ENCODE results near the gene ACACB.

ACACB gene

DNA sequence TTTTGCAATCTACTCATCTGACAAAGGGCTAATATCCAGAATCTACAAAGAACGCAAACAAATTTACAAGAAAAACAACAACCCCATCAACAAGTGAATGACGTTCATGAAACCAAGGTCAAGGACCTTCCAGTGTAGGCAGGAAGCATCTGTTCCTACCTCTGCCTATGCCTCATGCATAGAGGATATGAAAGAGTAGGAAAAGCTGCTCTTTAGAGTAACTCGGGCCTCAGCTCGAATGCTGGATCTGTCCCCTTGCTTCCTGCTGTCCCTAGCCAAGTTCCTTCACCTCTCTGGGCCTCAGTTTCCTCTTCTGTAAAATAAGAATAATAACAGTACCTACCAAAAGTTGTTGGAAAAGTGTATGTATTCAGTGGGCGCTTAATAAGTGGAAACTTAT, 127.7 kb downstream of the ACACB start:
- Histone ChIP-seq H3K4me1 (ENCODE audit: control insufficient read depth in 1 of 2, insufficient read depth in 1 of 2, low read depth in 1 of 2, low read length in 1 of 2) (peaks cover 10 to 15% of the 10 kb centered on the region in 2 experiments), H3K36me3 (peaks cover 37% of the 10 kb centered on the region), H3K27me3 (no peaks in the 10 kb centered on the region), H3K27ac (no peak overlapping the region), H3K9me3 (no peaks in the 10 kb centered on the region), H3K4me3 (ENCODE audit: low read depth in 1 of 2, low read length in 1 of 2) (no peak overlapping the region)
- TF ChIP-seq, protein P1, sequence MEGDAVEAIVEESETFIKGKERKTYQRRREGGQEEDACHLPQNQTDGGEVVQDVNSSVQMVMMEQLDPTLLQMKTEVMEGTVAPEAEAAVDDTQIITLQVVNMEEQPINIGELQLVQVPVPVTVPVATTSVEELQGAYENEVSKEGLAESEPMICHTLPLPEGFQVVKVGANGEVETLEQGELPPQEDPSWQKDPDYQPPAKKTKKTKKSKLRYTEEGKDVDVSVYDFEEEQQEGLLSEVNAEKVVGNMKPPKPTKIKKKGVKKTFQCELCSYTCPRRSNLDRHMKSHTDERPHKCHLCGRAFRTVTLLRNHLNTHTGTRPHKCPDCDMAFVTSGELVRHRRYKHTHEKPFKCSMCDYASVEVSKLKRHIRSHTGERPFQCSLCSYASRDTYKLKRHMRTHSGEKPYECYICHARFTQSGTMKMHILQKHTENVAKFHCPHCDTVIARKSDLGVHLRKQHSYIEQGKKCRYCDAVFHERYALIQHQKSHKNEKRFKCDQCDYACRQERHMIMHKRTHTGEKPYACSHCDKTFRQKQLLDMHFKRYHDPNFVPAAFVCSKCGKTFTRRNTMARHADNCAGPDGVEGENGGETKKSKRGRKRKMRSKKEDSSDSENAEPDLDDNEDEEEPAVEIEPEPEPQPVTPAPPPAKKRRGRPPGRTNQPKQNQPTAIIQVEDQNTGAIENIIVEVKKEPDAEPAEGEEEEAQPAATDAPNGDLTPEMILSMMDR (IDR thresholded peaks at IDR 0.05), result no peak

DNA sequence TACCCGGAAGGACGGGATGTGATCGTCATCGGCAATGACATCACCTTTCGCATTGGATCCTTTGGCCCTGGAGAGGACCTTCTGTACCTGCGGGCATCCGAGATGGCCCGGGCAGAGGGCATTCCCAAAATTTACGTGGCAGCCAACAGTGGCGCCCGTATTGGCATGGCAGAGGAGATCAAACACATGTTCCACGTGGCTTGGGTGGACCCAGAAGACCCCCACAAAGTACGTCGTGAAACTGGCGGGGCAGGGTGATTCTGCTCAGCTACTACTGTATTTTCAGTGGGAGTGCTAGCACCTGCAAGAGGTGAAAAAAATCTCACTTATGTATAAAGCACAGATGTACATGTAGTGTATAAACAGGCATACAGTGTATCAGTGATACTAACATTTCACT, 129.8 kb downstream of the ACACB start:
- TF ChIP-seq, protein P1 (IDR thresholded peaks at IDR 0.05), result no peak
- H3K4me1 ChIP-seq (ENCODE audit: control insufficient read depth in 1 of 2, insufficient read depth in 1 of 2, low read depth in 1 of 2, low read length in 1 of 2), result peaks cover 19 to 23% of the 10 kb centered on the region in 2 experiments
- H3K4me3 ChIP-seq (ENCODE audit: low read depth in 1 of 2, low read length in 1 of 2), result no peak overlapping the region
- H3K27ac ChIP-seq, result no peak overlapping the region
- no peaks in the 10 kb centered on the region for H3K9me3 ChIP-seq
- peaks cover 22% of the 10 kb centered on the region for H3K36me3 ChIP-seq
- H3K27me3 ChIP-seq, result no peaks in the 10 kb centered on the region

DNA sequence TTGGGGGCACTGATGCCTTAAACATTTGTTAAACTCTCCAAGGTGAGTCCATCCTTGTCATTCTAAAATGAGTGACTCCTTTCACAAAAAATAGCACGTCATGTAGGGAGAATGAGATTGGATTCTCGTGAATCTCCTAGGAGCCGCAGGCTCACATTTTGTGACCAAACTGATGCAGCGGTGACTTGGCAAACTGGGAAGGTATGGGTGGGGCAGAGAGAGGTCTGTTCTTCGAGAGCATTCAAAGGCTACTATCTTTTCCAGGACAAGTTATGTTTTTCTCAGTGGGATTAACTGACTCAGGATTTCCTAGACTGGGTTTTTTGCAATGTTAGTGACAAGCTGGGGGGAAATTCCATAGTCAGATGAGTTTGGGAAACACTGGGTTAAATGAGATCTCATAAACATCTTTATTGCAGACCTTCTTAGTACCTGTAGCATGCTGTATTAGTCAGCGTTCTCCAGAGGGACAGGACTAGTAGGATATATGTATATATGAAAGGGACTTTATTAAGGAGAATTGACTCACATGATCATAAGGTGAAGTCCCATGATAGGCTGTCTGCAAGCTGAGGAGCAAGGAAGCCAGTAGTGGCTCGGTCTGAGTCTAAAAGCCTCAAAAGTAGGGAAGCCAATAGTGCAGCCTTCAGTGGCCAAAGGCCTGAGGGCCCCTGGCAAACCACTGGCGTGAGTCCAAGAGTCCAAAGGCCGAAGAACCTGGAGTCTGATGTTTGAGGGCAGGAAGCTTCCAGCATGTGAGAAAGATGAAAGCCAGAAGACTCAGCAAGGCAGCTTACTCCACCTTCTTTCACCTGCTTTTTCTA, 131.7 kb downstream of the ACACB start:
- peaks cover 4% of the 10 kb centered on the region for H3K36me3 ChIP-seq
- H3K4me3 ChIP-seq (ENCODE audit: low read depth in 1 of 2, low read length in 1 of 2), result no peak overlapping the region
- peaks cover 19 to 23% of the 10 kb centered on the region in 2 experiments for H3K4me1 ChIP-seq (ENCODE audit: control insufficient read depth in 1 of 2, insufficient read depth in 1 of 2, low read depth in 1 of 2, low read length in 1 of 2)
- H3K27me3 ChIP-seq, result no peaks in the 10 kb centered on the region
- TF ChIP-seq, protein P1 (IDR thresholded peaks at IDR 0.05), result no peak
- H3K27ac ChIP-seq, result no peak overlapping the region
- no peaks in the 10 kb centered on the region for H3K9me3 ChIP-seq

DNA sequence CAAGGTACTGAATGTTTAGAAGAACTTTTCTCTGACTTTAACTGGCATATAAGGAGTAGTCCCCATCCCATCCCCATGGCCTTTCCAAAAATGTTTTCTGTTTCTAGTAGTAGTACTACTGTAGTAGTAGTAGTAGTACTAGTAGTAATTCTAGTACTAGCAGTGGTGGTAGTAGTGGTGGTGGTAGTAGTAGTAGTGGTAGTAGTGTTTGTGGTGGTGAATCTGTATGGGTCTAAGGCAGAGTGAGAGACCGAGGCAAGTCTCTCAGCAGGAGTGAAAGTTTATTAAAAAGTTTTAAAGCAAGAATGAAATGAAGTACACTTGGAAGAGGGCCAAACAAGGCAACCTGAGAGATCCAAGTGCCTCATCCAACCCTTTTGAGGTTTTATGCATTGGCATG, 134.1 kb downstream of the ACACB start:
- Histone ChIP-seq H3K4me3 (ENCODE audit: low read depth in 1 of 2, low read length in 1 of 2) (no peak overlapping the region), H3K9me3 (no peaks in the 10 kb centered on the region), H3K27me3 (no peaks in the 10 kb centered on the region), H3K36me3 (no peaks in the 10 kb centered on the region), H3K27ac (no peak overlapping the region), H3K4me1 (ENCODE audit: control insufficient read depth in 1 of 2, insufficient read depth in 1 of 2, low read depth in 1 of 2, low read length in 1 of 2) (peaks cover 13 to 19% of the 10 kb centered on the region in 2 experiments)
- TF ChIP-seq, protein P1 (IDR thresholded peaks at IDR 0.05), result no peak

DNA sequence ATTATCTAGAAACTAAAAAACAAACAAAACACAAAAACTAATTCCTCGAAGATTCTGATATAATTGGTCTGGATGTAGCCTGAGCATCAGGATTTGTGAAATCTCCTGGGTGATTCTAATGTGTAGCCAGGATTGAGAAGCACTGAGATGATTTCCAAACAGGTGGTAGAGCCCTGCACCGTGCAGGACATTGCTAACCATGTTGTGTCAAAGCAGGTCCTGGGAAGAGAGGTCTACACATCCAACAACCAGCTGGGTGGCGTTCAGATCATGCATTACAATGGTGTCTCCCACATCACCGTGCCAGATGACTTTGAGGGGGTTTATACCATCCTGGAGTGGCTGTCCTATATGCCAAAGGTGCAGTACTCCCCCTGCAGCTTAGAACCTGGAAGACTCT, 136.4 kb downstream of the ACACB start:
- Histone ChIP-seq H3K27me3 (no peaks in the 10 kb centered on the region), H3K36me3 (no peaks in the 10 kb centered on the region), H3K9me3 (no peaks in the 10 kb centered on the region), H3K4me1 (ENCODE audit: control insufficient read depth in 1 of 2, insufficient read depth in 1 of 2, low read depth in 1 of 2, low read length in 1 of 2) (peaks cover 12 to 15% of the 10 kb centered on the region in 2 experiments), H3K27ac (no peak overlapping the region), H3K4me3 (ENCODE audit: low read depth in 1 of 2, low read length in 1 of 2) (no peak overlapping the region)
- TF ChIP-seq, protein P1 (IDR thresholded peaks at IDR 0.05), result no peak

Data from neutrophil (primary cell).